ENCODE results near the gene TBX21.

Gene TBX21

GRCh38 chr17:47708312-47708863 lies 24.6 kb upstream of the TBX21 start:
- DNase-seq, result no peak
- intact Hi-C loops (cut with DNase I; ENCODE audit: low total_unique reads), result no loop called here
- H3K4me1 ChIP-seq, result peaks cover 0 to 13% (median 3%) of the 10 kb centered on the region in 4 donors

GRCh38 chr17:47708864-47709541 lies 24.0 kb upstream of the TBX21 start:
- Histone ChIP-seq H3K4me1 (peaks cover 0 to 13% (median 3%) of the 10 kb centered on the region in 4 donors), H3K27me3 (peaks cover 0 to 9% of the 10 kb centered on the region in 2 donors), H3K4me3 (peak overlapping the region; percentile 30 to 48), H3K36me3 (peaks cover 13 to 47% (median 21%) of the 10 kb centered on the region in 3 donors), H3K9me3 (no peaks in the 10 kb centered on the region), H3K27ac (no peak overlapping the region)
- intact Hi-C loops (cut with DNase I; ENCODE audit: low total_unique reads), result no loop called here
- no peak for DNase-seq
- no peak for TF ChIP-seq CTCF (IDR thresholded peaks at IDR 0.05)

More at GRCh38 chr17:47708312-47708863, 24.6 kb upstream of the TBX21 start:
- no peak for TF ChIP-seq CTCF (IDR thresholded peaks at IDR 0.05)
- Histone ChIP-seq H3K36me3 (peaks cover 13 to 47% (median 21%) of the 10 kb centered on the region in 3 donors), H3K9me3 (no peaks in the 10 kb centered on the region), H3K27me3 (peaks cover 0 to 4% of the 10 kb centered on the region in 2 donors), H3K4me3 (peak overlapping the region; percentile 30 to 48), H3K27ac (no peak overlapping the region)

GRCh38 chr17:47709594-47709993 lies 23.4 kb upstream of the TBX21 start:
- no peak for TF ChIP-seq CTCF (IDR thresholded peaks at IDR 0.05)
- Histone ChIP-seq H3K27me3 (peaks cover 0 to 15% of the 10 kb centered on the region in 2 donors), H3K27ac (no peak overlapping the region), H3K4me3 (no peak overlapping the region), H3K4me1 (peaks cover 0 to 13% (median 3%) of the 10 kb centered on the region in 4 donors), H3K36me3 (peaks cover 13 to 45% (median 21%) of the 10 kb centered on the region in 3 donors), H3K9me3 (no peaks in the 10 kb centered on the region)
- intact Hi-C loops (cut with DNase I; ENCODE audit: low total_unique reads), result no loop called here
- no peak for DNase-seq

GRCh38 chr17:47711366-47712099 lies 21.5 kb upstream of the TBX21 start:
- no peak for TF ChIP-seq CTCF (IDR thresholded peaks at IDR 0.05)
- Histone ChIP-seq H3K36me3 (peaks cover 13 to 33% (median 21%) of the 10 kb centered on the region in 3 donors), H3K4me1 (peaks cover 0 to 9% (median 2%) of the 10 kb centered on the region in 4 donors), H3K27ac (no peak overlapping the region), H3K27me3 (peaks cover 0 to 34% of the 10 kb centered on the region in 2 donors), H3K4me3 (no peak overlapping the region), H3K9me3 (no peaks in the 10 kb centered on the region)
- no peak for DNase-seq
- intact Hi-C loops (cut with DNase I; ENCODE audit: low total_unique reads), result no loop called here

- Histone ChIP-seq H3K36me3 (peaks cover 13 to 33% (median 21%) of the 10 kb centered on the region in 3 donors), H3K27me3 (peaks cover 0 to 44% of the 10 kb centered on the region in 2 donors), H3K4me1 (peaks cover 0 to 8% (median 2%) of the 10 kb centered on the region in 4 donors), H3K27ac (no peak overlapping the region), H3K9me3 (no peaks in the 10 kb centered on the region), H3K4me3 (no peak overlapping the region)
- no peak for TF ChIP-seq CTCF (IDR thresholded peaks at IDR 0.05)
- no peak for DNase-seq
- intact Hi-C loops (cut with DNase I; ENCODE audit: low total_unique reads), result no loop called here
Observed at GRCh38 chr17:47712330-47713023, 20.6 kb upstream of the TBX21 start.

All from tibial artery (tissue), 4 donors.